SU-DHL-6 (cell line): ENCODE results near the gene SCIMP.

Source experiments
- EZH2phosphoT487 ChIP-seq: fragments of 200-600 bp; sonication (generic), shearing (Covaris generic); conservative IDR thresholded peaks from 2 replicates; pipeline ENCODE4 v1.6.1; 2018; ENCODE audit warnings: mild to moderate bottlenecking, antibody characterized with exemption, low read length, moderate library complexity, mixed read lengths
- TF ChIP-seq, protein P1 (sequence below): fragments of 200-600 bp; sonication (generic); IDR thresholded peaks from one replicate; pipeline ENCODE4 v1.5.1; 2017; ENCODE audit warnings: antibody characterized with exemption, mild to moderate bottlenecking, low read length, moderate library complexity; ENCODE audit not compliant: insufficient read depth, poor library complexity, severe bottlenecking

DNA sequence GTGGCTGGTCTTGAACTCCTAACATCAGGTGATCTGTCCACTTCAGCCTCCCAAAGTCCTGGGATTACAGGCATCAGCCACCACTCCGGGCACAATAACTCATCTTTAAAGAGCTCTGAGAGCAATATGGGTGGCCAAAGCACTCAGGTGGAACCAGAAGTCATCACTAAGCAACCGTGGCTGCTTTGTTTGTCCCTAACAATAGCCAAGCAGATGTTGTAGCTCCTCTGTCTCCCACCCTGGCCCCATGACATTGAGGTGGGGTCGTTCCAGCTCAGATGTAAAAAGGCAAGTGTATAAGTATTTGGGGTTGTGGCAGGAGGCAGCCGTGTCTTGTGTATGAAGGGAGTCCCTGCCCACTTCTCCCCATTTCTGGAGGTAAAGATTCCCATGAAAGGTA lies 3.7 kb upstream of the SCIMP start:
- TF ChIP-seq, protein P1, sequence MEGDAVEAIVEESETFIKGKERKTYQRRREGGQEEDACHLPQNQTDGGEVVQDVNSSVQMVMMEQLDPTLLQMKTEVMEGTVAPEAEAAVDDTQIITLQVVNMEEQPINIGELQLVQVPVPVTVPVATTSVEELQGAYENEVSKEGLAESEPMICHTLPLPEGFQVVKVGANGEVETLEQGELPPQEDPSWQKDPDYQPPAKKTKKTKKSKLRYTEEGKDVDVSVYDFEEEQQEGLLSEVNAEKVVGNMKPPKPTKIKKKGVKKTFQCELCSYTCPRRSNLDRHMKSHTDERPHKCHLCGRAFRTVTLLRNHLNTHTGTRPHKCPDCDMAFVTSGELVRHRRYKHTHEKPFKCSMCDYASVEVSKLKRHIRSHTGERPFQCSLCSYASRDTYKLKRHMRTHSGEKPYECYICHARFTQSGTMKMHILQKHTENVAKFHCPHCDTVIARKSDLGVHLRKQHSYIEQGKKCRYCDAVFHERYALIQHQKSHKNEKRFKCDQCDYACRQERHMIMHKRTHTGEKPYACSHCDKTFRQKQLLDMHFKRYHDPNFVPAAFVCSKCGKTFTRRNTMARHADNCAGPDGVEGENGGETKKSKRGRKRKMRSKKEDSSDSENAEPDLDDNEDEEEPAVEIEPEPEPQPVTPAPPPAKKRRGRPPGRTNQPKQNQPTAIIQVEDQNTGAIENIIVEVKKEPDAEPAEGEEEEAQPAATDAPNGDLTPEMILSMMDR, result no peak
- TF ChIP-seq EZH2phosphoT487, result no peak
